PC-9 (cell line): ENCODE data around the gene NDUFC1.

Experiments
- EZH2 ChIP-seq: fragments of 200-600 bp; sonication (generic); IDR thresholded peaks from 2 replicates; pipeline ENCODE4 v1.8.0; 2017; ENCODE audit warnings: antibody characterized with exemption, low read depth
- TF ChIP-seq, protein P1 (sequence below): fragments of 200-600 bp; sonication (generic); conservative IDR thresholded peaks from 2 replicates; pipeline ENCODE4 v1.6.1; 2017; ENCODE audit warnings: mixed run types, antibody characterized with exemption, mild to moderate bottlenecking, moderate library complexity

DNA sequence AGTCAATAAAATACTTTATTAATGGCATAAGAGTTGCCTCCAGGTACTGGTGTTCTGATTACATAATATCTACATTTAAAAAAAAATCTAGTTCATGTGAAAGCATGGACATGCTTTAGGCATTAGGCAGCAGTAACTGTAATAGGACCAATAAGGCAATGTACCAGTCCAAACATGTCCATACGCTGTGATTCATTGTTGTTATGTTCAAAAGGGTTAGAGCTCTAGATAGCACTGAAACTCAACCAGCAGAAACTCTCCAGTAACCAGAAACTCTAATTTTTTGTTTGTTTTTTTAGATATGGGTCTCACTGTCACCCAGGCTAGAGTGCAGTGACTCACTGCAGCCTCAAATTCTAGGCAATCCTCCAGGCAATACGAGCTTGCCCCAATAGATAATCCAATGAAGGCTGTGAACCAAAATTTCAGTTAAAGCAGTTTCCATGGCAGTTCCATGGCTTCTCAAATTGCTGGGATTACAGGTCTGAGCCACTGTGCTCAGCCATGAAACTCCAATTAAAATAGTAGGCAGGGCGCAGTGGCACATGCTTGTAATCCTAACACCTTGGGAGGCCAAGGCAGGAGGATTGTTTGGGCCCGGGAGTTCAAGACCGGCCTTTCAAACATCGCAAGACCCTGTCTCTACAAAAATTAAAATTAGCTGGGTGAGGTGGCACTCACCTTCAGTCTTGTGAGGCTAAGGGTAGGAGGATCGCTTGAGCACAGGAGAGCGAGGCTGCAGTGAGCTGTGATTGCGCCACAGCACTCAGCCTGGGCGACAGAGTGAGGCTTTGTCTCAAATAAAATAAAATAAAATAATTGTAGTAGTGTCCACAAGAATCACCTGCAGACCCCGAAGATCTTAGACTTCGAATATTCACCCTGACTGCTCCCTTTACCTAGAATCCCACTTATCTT lies 58.6 kb downstream of the NDUFC1 start:
- TF ChIP-seq, protein P1, sequence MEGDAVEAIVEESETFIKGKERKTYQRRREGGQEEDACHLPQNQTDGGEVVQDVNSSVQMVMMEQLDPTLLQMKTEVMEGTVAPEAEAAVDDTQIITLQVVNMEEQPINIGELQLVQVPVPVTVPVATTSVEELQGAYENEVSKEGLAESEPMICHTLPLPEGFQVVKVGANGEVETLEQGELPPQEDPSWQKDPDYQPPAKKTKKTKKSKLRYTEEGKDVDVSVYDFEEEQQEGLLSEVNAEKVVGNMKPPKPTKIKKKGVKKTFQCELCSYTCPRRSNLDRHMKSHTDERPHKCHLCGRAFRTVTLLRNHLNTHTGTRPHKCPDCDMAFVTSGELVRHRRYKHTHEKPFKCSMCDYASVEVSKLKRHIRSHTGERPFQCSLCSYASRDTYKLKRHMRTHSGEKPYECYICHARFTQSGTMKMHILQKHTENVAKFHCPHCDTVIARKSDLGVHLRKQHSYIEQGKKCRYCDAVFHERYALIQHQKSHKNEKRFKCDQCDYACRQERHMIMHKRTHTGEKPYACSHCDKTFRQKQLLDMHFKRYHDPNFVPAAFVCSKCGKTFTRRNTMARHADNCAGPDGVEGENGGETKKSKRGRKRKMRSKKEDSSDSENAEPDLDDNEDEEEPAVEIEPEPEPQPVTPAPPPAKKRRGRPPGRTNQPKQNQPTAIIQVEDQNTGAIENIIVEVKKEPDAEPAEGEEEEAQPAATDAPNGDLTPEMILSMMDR: no peak
- TF ChIP-seq EZH2: no peak
